Epidermal melanocyte (primary cell): Measurements from ENCODE around the gene TOLLIP.
"Not testable (repeated sequence)": the region's sequence is repeated elsewhere in the genome, so short reads cannot be mapped to it uniquely, and the experiment has no call there.

Experiments used
- DNase-seq: peaks from one replicate; pipeline ENCODE4 v3.0.0; 2011; ENCODE audit warnings: low spot score; ENCODE audit not compliant: insufficient read length

The TOLLIP gene

GRCh38 chr11:1309498-1310317 lies at the start of gene TOLLIP:
TSS of gene TOLLIP (minus strand) at chr11:1309632. CDS start at chr11:1309498, 134 bp downstream.
- peak; percentile 99 for DNase-seq

GRCh38 chr11:1358931-1359330 lies 49.5 kb upstream of the TOLLIP start:
- not testable (repeated sequence) for DNase-seq

DNA sequence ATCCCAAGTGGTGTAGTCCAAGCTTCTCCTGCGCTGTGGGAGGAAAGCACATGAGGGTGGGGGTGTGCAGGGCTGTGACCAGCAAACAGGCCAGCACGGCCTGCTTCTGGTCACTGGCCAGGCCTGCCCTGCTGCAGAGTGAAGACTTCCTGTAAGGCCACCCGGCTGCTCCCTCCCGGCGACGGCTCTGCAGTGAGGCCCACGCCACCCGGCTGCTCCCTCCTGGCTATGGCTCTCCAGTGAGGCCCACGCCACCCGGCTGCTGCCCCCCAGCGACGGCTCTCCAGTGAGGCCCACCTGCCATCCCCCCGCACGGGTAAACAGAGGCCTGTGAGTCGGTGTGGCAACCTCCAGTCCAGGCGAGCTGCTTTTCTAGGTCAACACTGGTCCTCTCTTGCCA lies 48.9 kb upstream of the TOLLIP start:
- no peak for DNase-seq

- no peak for DNase-seq
Measured at GRCh38 chr11:1356478-1356960, 47.1 kb upstream of the TOLLIP start.

- no peak for DNase-seq
Measured at GRCh38 chr11:1356007-1356435, 46.6 kb upstream of the TOLLIP start.

DNA sequence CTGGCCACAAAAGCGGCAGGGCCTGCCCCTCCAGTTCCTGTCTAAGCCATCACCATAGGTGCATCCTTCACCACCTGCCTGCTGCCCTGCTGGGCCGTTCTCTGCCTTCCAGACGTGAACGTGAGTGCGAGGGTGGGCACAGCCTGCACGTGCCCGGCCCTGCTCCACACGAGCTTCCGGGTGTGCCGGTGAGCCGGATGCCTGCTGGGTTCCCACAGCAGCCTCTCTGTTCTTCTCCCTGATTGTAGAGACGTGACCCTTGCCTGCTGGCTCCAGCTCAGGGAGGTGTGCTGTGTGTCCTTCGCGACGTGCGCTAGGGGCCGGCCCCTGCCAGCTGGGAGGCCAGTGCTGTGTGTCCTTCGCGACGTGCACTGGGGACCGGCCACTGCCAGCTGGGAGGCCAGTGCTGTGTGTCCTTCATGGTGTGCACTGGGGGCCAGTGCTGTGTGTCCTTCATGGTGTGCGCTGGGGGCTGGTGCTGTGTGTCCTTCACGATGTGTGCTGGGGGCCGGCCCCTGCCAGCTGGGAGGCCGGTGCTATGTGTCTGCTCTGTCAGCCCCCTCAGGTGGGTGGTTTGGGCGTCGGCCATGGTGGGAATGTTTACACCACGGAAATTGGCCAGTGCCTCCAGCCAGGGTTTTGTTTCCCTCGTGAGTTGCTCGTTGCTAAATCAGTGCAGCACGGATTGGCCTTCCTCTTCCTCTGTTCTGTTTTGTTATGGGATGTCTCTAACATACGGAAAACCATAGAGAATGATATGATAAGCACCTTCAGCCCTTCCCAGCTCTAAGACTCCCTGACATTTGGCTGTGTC lies 44.9 kb upstream of the TOLLIP start:
- DNase-seq = no peak

DNA sequence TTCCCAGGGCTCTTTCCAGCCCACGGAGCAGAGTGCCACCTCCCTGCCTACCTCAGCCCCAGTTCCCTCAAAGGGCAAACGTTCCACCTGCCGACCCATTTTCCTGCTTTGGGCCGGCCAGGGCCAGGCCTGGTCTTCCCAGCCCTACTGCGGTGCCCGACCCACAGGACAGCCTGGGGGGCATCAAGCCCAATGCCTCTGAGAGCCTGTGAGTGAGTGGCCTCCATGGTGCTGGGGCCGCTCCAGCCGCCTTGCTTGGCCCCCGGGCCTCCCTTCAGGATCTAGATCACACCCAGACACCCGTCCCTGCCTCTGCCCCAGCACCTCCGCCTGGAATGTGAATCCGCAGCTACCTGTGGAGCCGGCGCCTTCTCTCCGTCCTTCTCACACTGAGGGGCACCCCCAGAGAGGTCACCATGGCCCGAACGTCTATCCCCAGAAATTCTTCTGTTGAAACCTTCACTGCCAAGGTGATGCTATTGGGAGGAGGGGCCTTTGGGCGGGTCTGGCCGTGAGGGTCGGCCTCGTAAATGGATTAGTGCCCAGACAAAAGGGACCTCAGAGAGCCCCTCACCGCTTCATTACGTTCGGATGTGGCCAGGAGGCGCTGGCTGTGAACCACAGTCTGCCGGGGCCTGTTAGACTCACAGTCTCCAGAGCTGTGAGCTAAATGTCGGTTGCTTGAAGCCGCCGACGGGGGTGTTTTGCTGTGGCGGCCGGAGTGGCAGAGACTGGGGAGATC lies 44.1 kb upstream of the TOLLIP start:
- DNase-seq = no peak

- DNase-seq = no peak
Measured at GRCh38 chr11:1352696-1353382, 43.4 kb upstream of the TOLLIP start.

GRCh38 chr11:1351278-1351937 lies 42.0 kb upstream of the TOLLIP start:
- no peak for DNase-seq

- no peak for DNase-seq
Measured at GRCh38 chr11:1350086-1350725, 40.8 kb upstream of the TOLLIP start.

GRCh38 chr11:1349327-1350041 lies 40.1 kb upstream of the TOLLIP start:
- DNase-seq = no peak

DNA sequence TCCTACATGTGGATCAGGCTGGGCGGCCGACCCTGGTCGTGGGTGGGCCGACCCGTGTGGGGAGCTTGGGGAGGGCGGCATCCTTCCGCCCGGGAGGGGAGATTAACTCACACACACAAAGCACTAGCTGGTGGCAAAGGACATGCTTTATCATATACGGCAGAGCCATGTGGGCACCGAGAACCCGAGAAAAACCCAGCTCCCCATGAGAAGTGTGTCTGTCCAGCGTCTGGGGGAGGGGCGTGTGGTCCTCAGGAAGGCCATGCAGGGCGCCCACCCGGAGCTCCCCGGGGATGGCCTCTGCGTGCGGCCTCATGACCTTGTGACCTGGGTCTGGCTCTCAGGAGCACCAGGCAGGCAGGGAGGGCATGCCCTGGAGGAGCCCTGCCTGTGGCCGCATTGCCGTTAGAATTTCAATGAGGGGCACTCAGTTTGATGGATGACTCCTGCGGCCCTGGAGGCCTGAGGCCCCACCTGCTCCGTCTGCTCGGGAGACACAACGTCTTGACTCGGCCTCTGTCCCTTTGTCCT lies 39.4 kb upstream of the TOLLIP start:
- no peak for DNase-seq

- no peak for DNase-seq
Measured at GRCh38 chr11:1348146-1348795, 38.8 kb upstream of the TOLLIP start.

GRCh38 chr11:1347411-1347999 lies 38.1 kb upstream of the TOLLIP start:
- not testable (repeated sequence) for DNase-seq

DNA sequence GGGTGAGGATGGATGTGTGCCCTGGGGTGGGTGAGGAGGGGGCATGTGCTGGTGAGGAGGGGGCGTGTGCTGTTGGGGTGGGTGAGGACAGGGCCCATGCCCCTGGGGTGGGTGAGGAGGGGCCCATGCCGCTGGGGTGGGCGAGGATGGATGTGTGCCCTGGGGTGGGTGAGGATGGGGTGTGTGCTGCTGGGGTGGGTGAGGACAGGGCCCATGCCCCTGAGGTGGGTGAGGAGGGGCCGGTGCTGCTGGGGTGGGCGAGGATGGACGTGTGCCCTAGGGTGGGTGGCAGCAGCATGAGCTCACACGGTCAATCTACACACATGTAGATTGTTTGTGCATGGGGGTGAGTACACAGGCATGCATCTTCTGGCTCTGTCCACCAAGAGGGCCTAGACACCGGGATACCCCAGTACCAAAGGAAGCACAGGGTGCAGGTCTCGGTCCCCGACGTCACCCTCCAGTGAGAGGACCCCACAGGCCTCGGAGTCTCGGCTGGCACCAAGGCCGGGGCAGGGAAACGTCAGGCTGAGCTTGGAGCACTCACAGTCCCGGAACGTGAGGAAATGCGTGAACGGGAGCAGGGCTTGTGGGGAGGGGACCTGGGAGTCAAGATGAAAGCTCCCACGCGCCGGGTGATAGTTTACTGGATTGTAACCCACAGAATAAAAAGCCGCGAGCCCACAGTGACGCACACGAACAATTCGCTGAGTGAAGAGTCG lies 37.4 kb upstream of the TOLLIP start:
- no peak for DNase-seq

DNA sequence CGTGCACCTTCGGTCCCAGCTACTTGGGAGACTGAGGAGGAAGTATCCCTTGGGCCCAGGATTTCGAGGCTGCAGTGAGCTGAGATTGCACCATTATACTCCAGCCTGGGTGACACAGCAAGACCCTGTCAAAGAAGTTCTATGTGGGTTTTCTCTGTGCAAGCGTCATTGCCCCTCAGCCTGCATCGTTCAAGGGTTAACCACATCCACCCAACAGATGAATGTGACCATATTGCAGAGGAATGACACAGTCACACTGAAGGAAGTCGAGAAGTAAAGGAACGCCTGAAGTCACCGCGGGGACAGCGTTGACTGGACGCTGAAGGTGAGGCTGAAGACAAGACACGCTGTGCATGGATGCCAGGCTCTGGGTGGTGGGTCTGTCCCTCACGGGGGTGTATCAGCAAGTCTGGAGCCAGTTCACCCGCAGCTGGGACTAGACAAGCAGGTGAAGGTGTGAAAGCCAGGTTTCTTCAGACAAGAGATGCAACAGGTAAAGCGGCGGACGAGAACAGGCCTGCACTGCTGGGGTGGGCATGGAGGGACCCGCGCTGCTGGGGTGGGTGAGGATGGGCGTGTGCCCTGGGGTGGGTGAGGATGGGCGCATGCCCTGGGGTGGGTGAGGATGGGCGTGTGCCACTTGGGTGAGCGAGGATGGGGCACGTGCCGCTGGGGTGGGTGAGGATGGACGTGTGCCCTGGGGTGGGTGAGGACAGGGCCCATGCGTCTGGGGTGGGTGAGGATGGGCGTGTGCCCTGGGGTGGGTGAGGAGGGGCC lies 36.5 kb upstream of the TOLLIP start:
- DNase-seq = no peak
